Endothelial cell of umbilical vein (primary cell): ENCODE results near the gene SCFD1.
"Not testable (repeated sequence)": the region's sequence is repeated elsewhere in the genome, so short reads cannot be mapped to it uniquely, and the experiment has no call there.

Experiments used
- EZH2 ChIP-seq: IDR thresholded peaks from 2 replicates; pipeline ENCODE4 v1.6.1; 2012; ENCODE audit warnings: borderline replicate concordance, low read depth, mild to moderate bottlenecking, moderate library complexity, low read length, inconsistent platforms; ENCODE audit not compliant: severe bottlenecking
- FOS ChIP-seq: IDR thresholded peaks from 2 replicates; pipeline ENCODE4 v1.6.1; 2011; ENCODE audit warnings: mild to moderate bottlenecking, low read length, moderate library complexity, borderline replicate concordance; ENCODE audit not compliant: insufficient read depth
- GATA2 ChIP-seq: IDR thresholded peaks from 2 replicates; pipeline ENCODE4 v1.7.0; 2011; ENCODE audit warnings: low read depth, mild to moderate bottlenecking, moderate library complexity, mixed read lengths, low read length; ENCODE audit not compliant: insufficient read length, insufficient read depth
- MAX ChIP-seq: IDR thresholded peaks from 2 replicates; pipeline ENCODE4 v1.6.1; 2011; ENCODE audit not compliant: insufficient read depth, insufficient read length
- MYC ChIP-seq: IDR thresholded peaks from one replicate; pipeline ENCODE4 v1.6.1; 2011; ENCODE audit warnings: mild to moderate bottlenecking, low read depth, low read length
- POLR2A ChIP-seq: IDR thresholded peaks from 2 replicates; pipeline ENCODE4 v1.6.1; 2012; ENCODE audit warnings: low read depth, mild to moderate bottlenecking, control low read depth, low read length
- POLR2AphosphoS5 ChIP-seq: IDR thresholded peaks from 2 replicates; pipeline ENCODE4 v1.6.1; 2012; ENCODE audit warnings: low read depth, mild to moderate bottlenecking, control low read depth, low read length, moderate library complexity; ENCODE audit not compliant: insufficient read depth
- TF ChIP-seq, protein P1 (sequence below), 2 donors: IDR thresholded peaks; 1 replicate in 1 of 2; 2 replicates in 1 of 2; pipeline ENCODE4 v1.5.1; 2011; ENCODE audit warnings: low read length in 2 of 2, mild to moderate bottlenecking in 2 of 2, moderate library complexity in 2 of 2, control low read depth in 1 of 2, inconsistent platforms in 1 of 2, low read depth in 1 of 2; ENCODE audit not compliant: insufficient read depth in 1 of 2; ENCODE audit errors: extremely low read depth in 1 of 2

DNA sequence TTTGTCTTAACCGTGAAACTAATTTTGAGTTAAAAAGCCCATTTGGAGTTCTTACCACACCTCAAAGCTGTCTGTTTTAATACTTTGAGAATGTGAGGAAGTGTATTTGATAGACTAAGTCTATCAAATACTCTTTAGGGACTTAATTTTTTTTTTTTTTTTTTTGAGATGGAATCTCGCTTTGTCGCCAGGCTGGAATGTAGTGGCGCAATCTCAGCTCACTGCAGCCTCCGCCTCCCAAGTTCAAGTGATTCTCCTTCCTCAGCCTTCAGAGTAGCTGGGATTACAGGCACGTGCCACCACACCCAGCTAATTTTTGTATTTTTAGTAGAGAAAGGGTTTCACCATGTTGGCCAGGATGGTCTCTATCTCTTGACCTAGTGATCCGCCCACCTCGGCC, 7.3 kb downstream of the SCFD1 start:
- not testable (repeated sequence) for TF ChIP-seq POLR2AphosphoS5, EZH2, POLR2A, FOS, MAX, MYC, GATA2
- TF ChIP-seq, protein P1, sequence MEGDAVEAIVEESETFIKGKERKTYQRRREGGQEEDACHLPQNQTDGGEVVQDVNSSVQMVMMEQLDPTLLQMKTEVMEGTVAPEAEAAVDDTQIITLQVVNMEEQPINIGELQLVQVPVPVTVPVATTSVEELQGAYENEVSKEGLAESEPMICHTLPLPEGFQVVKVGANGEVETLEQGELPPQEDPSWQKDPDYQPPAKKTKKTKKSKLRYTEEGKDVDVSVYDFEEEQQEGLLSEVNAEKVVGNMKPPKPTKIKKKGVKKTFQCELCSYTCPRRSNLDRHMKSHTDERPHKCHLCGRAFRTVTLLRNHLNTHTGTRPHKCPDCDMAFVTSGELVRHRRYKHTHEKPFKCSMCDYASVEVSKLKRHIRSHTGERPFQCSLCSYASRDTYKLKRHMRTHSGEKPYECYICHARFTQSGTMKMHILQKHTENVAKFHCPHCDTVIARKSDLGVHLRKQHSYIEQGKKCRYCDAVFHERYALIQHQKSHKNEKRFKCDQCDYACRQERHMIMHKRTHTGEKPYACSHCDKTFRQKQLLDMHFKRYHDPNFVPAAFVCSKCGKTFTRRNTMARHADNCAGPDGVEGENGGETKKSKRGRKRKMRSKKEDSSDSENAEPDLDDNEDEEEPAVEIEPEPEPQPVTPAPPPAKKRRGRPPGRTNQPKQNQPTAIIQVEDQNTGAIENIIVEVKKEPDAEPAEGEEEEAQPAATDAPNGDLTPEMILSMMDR (IDR thresholded peaks at IDR 0.05; ENCODE audit: extremely low read depth in 1 of 2, insufficient read depth in 1 of 2, low read depth in 1 of 2, low read length in 2 of 2): not testable (repeated sequence)
